Measurements from ENCODE around the gene FAM181A.

The FAM181A gene

GRCh38 chr14:93952829-93953228, 25.7 kb downstream of the FAM181A start:
- peak; percentile 58 for DNase-seq

GRCh38 chr14:93953263-93953662, 26.1 kb downstream of the FAM181A start:
- peak; percentile 32 for DNase-seq

- DNase-seq: peak; percentile 36
Observed at GRCh38 chr14:93953739-93954515, 26.8 kb downstream of the FAM181A start.

- DNase-seq: no peak
Observed at GRCh38 chr14:93954516-93954830, 27.3 kb downstream of the FAM181A start.

GRCh38 chr14:93954900-93955849, 28.0 kb downstream of the FAM181A start:
- DNase-seq: peak; percentile 65

GRCh38 chr14:93955850-93956481, 28.8 kb downstream of the FAM181A start:
- no peak for DNase-seq

GRCh38 chr14:93956514-93957332, 29.6 kb downstream of the FAM181A start:
- no peak for DNase-seq

GRCh38 chr14:93957333-93957710, 30.2 kb downstream of the FAM181A start:
- DNase-seq: no peak

- no peak for DNase-seq
Observed at GRCh38 chr14:93957751-93958566, 30.8 kb downstream of the FAM181A start.

GRCh38 chr14:93958567-93959238, 31.6 kb downstream of the FAM181A start:
- no peak for DNase-seq

GRCh38 chr14:93959239-93960107, 32.3 kb downstream of the FAM181A start:
- DNase-seq: peak; percentile 93

- DNase-seq: no peak
Observed at GRCh38 chr14:93960108-93960475, 32.9 kb downstream of the FAM181A start.

- DNase-seq: no peak
Observed at GRCh38 chr14:93960774-93961438, 33.8 kb downstream of the FAM181A start.

- DNase-seq: no peak
Observed at GRCh38 chr14:93961620-93962019, 34.5 kb downstream of the FAM181A start.

- peak; percentile 81 for DNase-seq
Observed at GRCh38 chr14:93962701-93963601, 35.8 kb downstream of the FAM181A start.

GRCh38 chr14:93963692-93964091, 36.5 kb downstream of the FAM181A start:
- DNase-seq: no peak

- no peak for DNase-seq
Observed at GRCh38 chr14:93964281-93964680, 37.1 kb downstream of the FAM181A start.

GRCh38 chr14:93964820-93965286, 37.7 kb downstream of the FAM181A start:
- DNase-seq: no peak

All from RPMI8226 (cell line).